ENCODE results near the gene MTERF4.

GRCh38 chr2:241088791-241089732, 13.0 kb downstream of the MTERF4 start:
- TF ChIP-seq POLR2AphosphoS5 (IDR thresholded peaks at IDR 0.05) (no peak), CTCF (IDR thresholded peaks at IDR 0.05; ENCODE audit: poor library complexity, severe bottlenecking) (no peak), MXI1 (conservative IDR thresholded peaks at IDR 0.05; ENCODE audit: poor library complexity, severe bottlenecking) (no peak), EP300 (conservative IDR thresholded peaks at IDR 0.05; ENCODE audit: poor library complexity, severe bottlenecking) (no peak), EZH2 (IDR thresholded peaks at IDR 0.05; ENCODE audit: borderline replicate concordance, insufficient read depth, low read length, poor library complexity, severe bottlenecking) (no peak), REST (IDR thresholded peaks at IDR 0.05; ENCODE audit: borderline replicate concordance) (no peak), TAF1 (IDR thresholded peaks at IDR 0.05; ENCODE audit: low read depth) (no peak), RAD21 (conservative IDR thresholded peaks at IDR 0.05) (no peak)
